Measurements from ENCODE around the gene SUPT20H.

SUPT20H gene

DNA sequence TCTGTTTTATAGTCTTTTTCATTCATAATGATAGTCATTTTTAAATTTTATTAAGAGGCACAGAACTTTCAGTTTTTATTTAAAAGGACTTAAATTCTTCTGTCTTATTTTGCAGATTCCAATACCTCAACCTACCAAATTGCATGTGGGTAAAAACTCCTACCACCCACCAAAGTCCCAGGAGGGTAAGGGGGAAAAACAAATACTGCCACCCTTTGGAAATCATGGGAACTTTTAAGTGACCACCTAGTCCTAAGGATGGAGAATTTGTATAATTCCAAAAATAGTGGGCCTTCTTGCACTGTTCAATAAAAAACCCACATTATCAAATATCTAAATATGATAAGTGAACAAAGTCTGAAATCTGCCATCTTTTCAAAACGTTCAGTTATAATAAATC is 9.7 kb downstream of the SUPT20H start:
- H3K27ac ChIP-seq: no peak overlapping the region
- TF ChIP-seq, protein P1, sequence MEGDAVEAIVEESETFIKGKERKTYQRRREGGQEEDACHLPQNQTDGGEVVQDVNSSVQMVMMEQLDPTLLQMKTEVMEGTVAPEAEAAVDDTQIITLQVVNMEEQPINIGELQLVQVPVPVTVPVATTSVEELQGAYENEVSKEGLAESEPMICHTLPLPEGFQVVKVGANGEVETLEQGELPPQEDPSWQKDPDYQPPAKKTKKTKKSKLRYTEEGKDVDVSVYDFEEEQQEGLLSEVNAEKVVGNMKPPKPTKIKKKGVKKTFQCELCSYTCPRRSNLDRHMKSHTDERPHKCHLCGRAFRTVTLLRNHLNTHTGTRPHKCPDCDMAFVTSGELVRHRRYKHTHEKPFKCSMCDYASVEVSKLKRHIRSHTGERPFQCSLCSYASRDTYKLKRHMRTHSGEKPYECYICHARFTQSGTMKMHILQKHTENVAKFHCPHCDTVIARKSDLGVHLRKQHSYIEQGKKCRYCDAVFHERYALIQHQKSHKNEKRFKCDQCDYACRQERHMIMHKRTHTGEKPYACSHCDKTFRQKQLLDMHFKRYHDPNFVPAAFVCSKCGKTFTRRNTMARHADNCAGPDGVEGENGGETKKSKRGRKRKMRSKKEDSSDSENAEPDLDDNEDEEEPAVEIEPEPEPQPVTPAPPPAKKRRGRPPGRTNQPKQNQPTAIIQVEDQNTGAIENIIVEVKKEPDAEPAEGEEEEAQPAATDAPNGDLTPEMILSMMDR (conservative IDR thresholded peaks at IDR 0.05): no peak

DNA sequence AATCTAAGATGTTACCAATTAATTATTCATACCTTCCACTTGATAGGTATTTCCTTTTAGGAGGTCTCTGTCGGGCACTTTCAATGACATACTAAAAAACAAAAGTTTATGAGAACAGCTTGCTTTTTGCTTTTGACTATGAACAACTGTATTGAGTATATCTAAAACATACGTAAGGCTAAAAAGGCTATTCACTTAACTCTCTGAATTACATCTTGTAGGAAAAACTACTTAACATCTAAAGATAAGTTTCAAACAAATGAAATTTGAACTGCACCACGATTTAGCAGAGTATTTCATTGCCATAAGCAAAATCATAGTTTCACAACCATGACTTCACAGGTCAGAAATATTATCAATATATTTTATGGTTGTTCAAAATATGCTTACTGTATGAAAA is 11.6 kb downstream of the SUPT20H start:
- H3K27ac ChIP-seq: no peak overlapping the region
- TF ChIP-seq, protein P1 (conservative IDR thresholded peaks at IDR 0.05): no peak

DNA sequence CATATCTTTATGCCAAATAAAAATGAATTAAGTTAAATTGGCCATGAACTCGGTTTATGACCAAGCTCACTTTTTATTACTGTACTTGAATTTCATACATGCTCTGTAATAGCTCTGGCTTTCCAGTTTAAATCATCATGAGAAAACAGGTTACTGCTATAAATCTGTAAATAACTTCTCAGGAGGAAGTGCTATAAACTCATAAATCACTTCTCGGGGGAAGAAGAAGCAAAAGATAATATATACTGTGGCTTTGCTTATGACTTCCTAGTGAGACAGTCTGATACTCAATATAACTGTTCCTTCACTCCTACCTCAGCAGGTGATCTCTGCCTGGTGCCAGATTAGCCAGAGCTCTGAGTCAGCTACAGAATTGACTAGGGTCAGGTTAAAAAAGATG is 12.5 kb downstream of the SUPT20H start:
- H3K27ac ChIP-seq: no peak overlapping the region
- TF ChIP-seq, protein P1 (conservative IDR thresholded peaks at IDR 0.05): no peak

DNA sequence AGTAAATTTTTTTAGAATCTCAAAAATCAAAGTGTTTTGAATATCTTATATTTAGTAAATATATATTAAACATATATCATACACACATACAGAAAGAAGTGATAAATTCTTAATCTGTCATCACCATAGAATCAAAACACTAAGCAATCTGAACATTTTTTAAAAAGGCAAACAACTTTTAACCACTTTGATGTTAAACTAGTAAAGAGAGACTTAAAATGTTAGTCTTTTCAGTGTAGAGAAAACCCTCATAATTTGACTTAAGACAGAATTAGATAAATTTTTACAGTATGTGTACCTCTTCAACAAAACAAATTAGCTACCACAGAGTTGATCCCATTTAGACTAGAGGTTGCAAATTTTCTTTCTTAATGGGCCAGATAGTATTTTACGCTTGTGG is 13.4 kb downstream of the SUPT20H start:
- TF ChIP-seq, protein P1 (conservative IDR thresholded peaks at IDR 0.05): no peak
- H3K27ac ChIP-seq: no peak overlapping the region

DNA sequence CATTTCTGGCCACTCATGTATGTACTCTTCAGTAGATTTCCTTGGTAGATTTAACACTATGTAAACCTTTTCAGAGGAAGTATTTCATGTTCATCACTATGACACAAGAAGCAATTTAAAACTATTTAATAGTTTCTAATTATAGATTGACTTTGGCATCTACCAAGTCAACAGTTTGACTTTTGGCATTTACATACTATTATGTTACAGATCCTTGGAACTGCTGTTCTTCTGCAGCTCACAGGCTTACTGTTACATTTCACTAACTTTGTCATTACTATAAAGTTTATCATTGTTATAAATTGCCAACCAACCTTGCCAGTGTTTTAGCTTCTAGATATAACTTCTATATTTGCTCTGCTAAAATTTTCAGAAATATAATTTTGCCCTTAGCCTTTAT is 18.7 kb downstream of the SUPT20H start:
- no peak overlapping the region for H3K27ac ChIP-seq

GRCh38 chr13:37039896-37040295 is 19.6 kb downstream of the SUPT20H start:
- no peak overlapping the region for H3K27ac ChIP-seq
- TF ChIP-seq, protein P1 (conservative IDR thresholded peaks at IDR 0.05): no peak

More for the DNA sequence above, 18.7 kb downstream of the SUPT20H start:
- TF ChIP-seq, protein P1 (conservative IDR thresholded peaks at IDR 0.05): no peak

DNA sequence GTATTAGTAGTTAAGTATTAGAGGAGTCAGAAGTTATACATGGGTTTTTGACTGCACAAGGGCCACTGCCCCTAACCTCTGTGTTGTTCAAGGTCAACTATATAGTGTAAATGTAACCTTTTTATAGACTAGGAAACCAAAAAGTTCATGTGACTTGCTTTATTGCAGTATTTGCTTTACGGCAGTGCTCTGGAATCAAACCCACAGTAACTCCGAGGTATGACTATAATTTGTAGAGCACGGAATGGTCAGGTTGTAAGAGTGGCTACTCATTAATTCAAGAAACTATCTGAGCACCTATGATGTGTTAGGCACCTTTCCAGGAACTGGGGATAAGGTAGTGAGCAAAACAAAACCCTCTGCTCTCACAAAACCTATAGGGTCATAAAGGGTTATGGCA is 22.2 kb downstream of the SUPT20H start:
- TF ChIP-seq, protein P1 (conservative IDR thresholded peaks at IDR 0.05): no peak
- H3K27ac ChIP-seq: no peak overlapping the region

- H3K27ac ChIP-seq: no peak overlapping the region
- TF ChIP-seq, protein P1 (conservative IDR thresholded peaks at IDR 0.05): no peak
These were observed 29.9 kb downstream of the SUPT20H start for GRCh38 chr13:37029617-37030016.

All from VCaP (cell line).